ENCODE measurements around the gene WDFY1.

The WDFY1 gene

GRCh38 chr2:223973606-223974005, 28.5 kb upstream of the WDFY1 start:
- in situ Hi-C loops (cut with HindIII; ENCODE audit: low sequenced_read_pairs) = no loop called here
- no peak for TF ChIP-seq CTCF (IDR thresholded peaks at IDR 0.05; ENCODE audit: low read depth, low read length)
- DNase-seq (ENCODE audit: low read depth, low spot score) = no peak
- no peak overlapping the region for H3K4me3 ChIP-seq (ENCODE audit: low read depth, low read length)

GRCh38 chr2:223972656-223973102, 27.5 kb upstream of the WDFY1 start:
- DNase-seq (ENCODE audit: low read depth, low spot score) = no peak
- TF ChIP-seq CTCF (IDR thresholded peaks at IDR 0.05; ENCODE audit: low read depth, low read length) = no peak
- in situ Hi-C loops (cut with HindIII; ENCODE audit: low sequenced_read_pairs) = no loop called here
- no peak overlapping the region for H3K4me3 ChIP-seq (ENCODE audit: low read depth, low read length)

- TF ChIP-seq CTCF (IDR thresholded peaks at IDR 0.05; ENCODE audit: low read depth, low read length) = no peak
- H3K4me3 ChIP-seq (ENCODE audit: low read depth, low read length) = no peak overlapping the region
- in situ Hi-C loops (cut with HindIII; ENCODE audit: low sequenced_read_pairs) = no loop called here
- DNase-seq (ENCODE audit: low read depth, low spot score) = no peak
Observed at GRCh38 chr2:223971731-223972130, 26.6 kb upstream of the WDFY1 start.

- DNase-seq (ENCODE audit: low read depth, low spot score) = peak; percentile 69
- H3K4me3 ChIP-seq (ENCODE audit: low read depth, low read length) = no peak overlapping the region
- peak; percentile 87 for TF ChIP-seq CTCF (IDR thresholded peaks at IDR 0.05; ENCODE audit: low read depth, low read length)
- in situ Hi-C loops (cut with HindIII; ENCODE audit: low sequenced_read_pairs) = no loop called here
Observed at GRCh38 chr2:223970343-223971128, 25.4 kb upstream of the WDFY1 start.

GRCh38 chr2:223969856-223970255, 24.7 kb upstream of the WDFY1 start:
- H3K4me3 ChIP-seq (ENCODE audit: low read depth, low read length) = no peak overlapping the region
- TF ChIP-seq CTCF (IDR thresholded peaks at IDR 0.05; ENCODE audit: low read depth, low read length) = no peak
- no peak for DNase-seq (ENCODE audit: low read depth, low spot score)
- in situ Hi-C loops (cut with HindIII; ENCODE audit: low sequenced_read_pairs) = no loop called here

GRCh38 chr2:223969315-223969714, 24.2 kb upstream of the WDFY1 start:
- in situ Hi-C loops (cut with HindIII; ENCODE audit: low sequenced_read_pairs) = no loop called here
- H3K4me3 ChIP-seq (ENCODE audit: low read depth, low read length) = no peak overlapping the region
- DNase-seq (ENCODE audit: low read depth, low spot score) = no peak
- TF ChIP-seq CTCF (IDR thresholded peaks at IDR 0.05; ENCODE audit: low read depth, low read length) = no peak

All from astrocyte of the spinal cord (primary cell).